Measurements from ENCODE around the gene MPG.

Gene MPG

DNA sequence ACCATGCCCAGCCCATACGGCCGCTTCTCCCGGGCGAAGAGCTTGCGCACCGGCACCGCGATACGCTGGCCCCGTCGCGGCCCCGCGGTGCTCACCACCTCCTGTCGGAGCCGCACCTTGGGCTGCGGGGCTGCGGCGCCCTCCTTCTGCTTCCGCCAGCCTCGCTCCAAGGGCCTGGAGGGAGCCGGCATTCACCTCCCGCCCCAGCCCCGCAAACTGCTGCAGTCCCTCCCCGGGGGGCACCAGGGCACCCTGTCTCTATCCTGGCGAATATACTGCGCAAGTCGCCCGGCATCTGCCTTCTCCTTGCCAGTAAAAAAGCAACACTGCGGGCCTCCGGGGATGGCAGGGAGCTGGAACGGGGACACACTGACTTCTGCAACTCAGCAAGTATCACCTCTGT, 16.1 kb upstream of the MPG start:
- Histone ChIP-seq H3K9me3 (ENCODE audit: control insufficient read depth, insufficient read depth, low read length) (no peaks in the 10 kb centered on the region), H3K9me2 (replicated peaks; ENCODE audit: control insufficient read depth, low read length) (no peaks in the 10 kb centered on the region), H3K27me3 (ENCODE audit: control insufficient read depth, low read length) (peaks cover 3% of the 10 kb centered on the region; the same call in 1 of the 2 replicates), H3K4me2 (ENCODE audit: low read length) (no peak overlapping the region), H4K20me1 (ENCODE audit: control insufficient read depth, insufficient read depth, low read depth, low read length) (no peaks in the 10 kb centered on the region), H3K4me1 (ENCODE audit: control insufficient read depth, low read length) (no peaks in the 10 kb centered on the region), H3K4me3 (ENCODE audit: low read length) (no peak overlapping the region), H3F3A (ENCODE audit: control insufficient read depth, insufficient read depth) (no peaks in the 10 kb centered on the region), H3K27ac (ENCODE audit: low read depth, low read length) (no peak overlapping the region), H3K36me3 (ENCODE audit: control insufficient read depth, low read length) (peaks cover 24% of the 10 kb centered on the region), H3K79me2 (ENCODE audit: control insufficient read depth, low read length) (no peaks in the 10 kb centered on the region)
- no peak for TF ChIP-seq EZH2phosphoT487 (IDR thresholded peaks at IDR 0.05; ENCODE audit: borderline replicate concordance, low read length)
- TF ChIP-seq, protein P1, sequence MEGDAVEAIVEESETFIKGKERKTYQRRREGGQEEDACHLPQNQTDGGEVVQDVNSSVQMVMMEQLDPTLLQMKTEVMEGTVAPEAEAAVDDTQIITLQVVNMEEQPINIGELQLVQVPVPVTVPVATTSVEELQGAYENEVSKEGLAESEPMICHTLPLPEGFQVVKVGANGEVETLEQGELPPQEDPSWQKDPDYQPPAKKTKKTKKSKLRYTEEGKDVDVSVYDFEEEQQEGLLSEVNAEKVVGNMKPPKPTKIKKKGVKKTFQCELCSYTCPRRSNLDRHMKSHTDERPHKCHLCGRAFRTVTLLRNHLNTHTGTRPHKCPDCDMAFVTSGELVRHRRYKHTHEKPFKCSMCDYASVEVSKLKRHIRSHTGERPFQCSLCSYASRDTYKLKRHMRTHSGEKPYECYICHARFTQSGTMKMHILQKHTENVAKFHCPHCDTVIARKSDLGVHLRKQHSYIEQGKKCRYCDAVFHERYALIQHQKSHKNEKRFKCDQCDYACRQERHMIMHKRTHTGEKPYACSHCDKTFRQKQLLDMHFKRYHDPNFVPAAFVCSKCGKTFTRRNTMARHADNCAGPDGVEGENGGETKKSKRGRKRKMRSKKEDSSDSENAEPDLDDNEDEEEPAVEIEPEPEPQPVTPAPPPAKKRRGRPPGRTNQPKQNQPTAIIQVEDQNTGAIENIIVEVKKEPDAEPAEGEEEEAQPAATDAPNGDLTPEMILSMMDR (IDR thresholded peaks at IDR 0.05; ENCODE audit: low read depth, low read length, poor library complexity, severe bottlenecking), result no peak

DNA sequence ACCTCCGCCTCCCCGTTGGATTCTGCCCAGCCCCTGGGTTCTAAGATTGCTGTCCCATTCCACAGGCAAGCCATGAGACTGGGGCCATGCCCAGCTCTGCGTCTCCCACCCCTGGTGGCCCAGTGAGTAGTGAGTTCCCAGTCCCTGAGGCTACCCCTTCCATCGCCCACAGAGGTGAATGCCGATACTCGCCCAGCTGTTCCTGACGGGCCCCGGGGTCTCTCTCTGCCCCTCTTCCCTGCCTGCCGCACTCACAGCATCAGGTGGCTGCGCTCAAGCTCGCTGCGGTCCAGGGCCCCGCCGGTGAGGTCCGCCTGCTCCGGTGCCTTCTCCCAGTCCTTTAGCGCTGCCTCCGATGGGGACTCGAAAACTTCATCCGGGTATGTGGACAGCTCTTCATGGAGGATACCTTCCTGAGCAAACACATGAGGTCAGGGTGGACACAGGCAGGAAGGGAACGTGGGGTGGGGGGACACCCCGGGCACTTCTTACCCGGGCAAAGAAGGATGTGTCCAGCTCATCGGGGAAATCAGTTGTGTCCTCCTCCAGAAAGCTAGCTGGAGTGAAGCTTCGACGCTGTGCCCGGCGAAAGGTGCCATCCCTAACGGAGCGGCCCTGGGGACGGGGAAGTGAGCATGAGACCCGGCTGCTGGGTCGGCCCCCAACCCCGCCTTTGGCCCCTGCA, 15.6 kb upstream of the MPG start:
- TF ChIP-seq, protein P1 (IDR thresholded peaks at IDR 0.05; ENCODE audit: low read depth, low read length, poor library complexity, severe bottlenecking), result no peak
- no peak for TF ChIP-seq EZH2phosphoT487 (IDR thresholded peaks at IDR 0.05; ENCODE audit: borderline replicate concordance, low read length)
- H3K36me3 ChIP-seq (ENCODE audit: control insufficient read depth, low read length), result peaks cover 18% of the 10 kb centered on the region
- no peaks in the 10 kb centered on the region for H3K4me1 ChIP-seq (ENCODE audit: control insufficient read depth, low read length)
- H3K9me3 ChIP-seq (ENCODE audit: control insufficient read depth, insufficient read depth, low read length), result no peaks in the 10 kb centered on the region
- H3K4me3 ChIP-seq (ENCODE audit: low read length), result no peak overlapping the region
- no peaks in the 10 kb centered on the region for H3F3A ChIP-seq (ENCODE audit: control insufficient read depth, insufficient read depth)
- no peaks in the 10 kb centered on the region for H3K79me2 ChIP-seq (ENCODE audit: control insufficient read depth, low read length)
- H3K27me3 ChIP-seq (ENCODE audit: control insufficient read depth, low read length), result peaks cover 7% of the 10 kb centered on the region; the same call in 1 of the 2 replicates
- H3K9me2 ChIP-seq (replicated peaks; ENCODE audit: control insufficient read depth, low read length), result no peaks in the 10 kb centered on the region
- no peaks in the 10 kb centered on the region for H4K20me1 ChIP-seq (ENCODE audit: control insufficient read depth, insufficient read depth, low read depth, low read length)
- no peak overlapping the region for H3K4me2 ChIP-seq (ENCODE audit: low read length)
- no peak overlapping the region for H3K27ac ChIP-seq (ENCODE audit: low read depth, low read length)

DNA sequence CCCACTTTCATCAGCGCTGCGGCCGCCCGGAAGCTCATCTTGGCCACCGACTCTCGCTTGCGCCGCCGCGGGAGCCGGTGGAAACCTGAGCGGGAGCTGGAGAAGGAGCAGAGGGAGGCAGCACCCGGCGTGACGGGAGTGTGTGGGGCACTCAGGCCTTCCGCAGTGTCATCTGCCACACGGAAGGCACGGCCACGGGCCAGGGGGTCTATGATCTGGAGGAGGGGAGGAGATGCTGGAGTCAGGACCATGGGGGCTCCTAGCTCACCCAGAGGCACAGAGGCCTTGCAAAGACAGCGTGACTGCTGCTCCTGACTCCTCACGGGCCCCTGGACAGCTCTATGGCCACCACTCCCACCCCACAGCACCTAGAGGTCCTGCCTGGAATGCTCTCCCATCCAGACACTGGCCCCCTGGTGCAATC, 15.0 kb upstream of the MPG start:
- H3K4me3 ChIP-seq (ENCODE audit: low read length), result no peak overlapping the region
- TF ChIP-seq EZH2phosphoT487 (IDR thresholded peaks at IDR 0.05; ENCODE audit: borderline replicate concordance, low read length), result no peak
- TF ChIP-seq, protein P1 (IDR thresholded peaks at IDR 0.05; ENCODE audit: low read depth, low read length, poor library complexity, severe bottlenecking), result no peak
- no peak overlapping the region for H3K4me2 ChIP-seq (ENCODE audit: low read length)
- peaks cover 10% of the 10 kb centered on the region; the same call in 1 of the 2 replicates for H3K27me3 ChIP-seq (ENCODE audit: control insufficient read depth, low read length)
- no peak overlapping the region for H3K27ac ChIP-seq (ENCODE audit: low read depth, low read length)
- peaks cover 13% of the 10 kb centered on the region for H3K36me3 ChIP-seq (ENCODE audit: control insufficient read depth, low read length)
- no peaks in the 10 kb centered on the region for H3K9me2 ChIP-seq (replicated peaks; ENCODE audit: control insufficient read depth, low read length)
- H3K4me1 ChIP-seq (ENCODE audit: control insufficient read depth, low read length), result no peaks in the 10 kb centered on the region
- H3F3A ChIP-seq (ENCODE audit: control insufficient read depth, insufficient read depth), result no peaks in the 10 kb centered on the region
- no peaks in the 10 kb centered on the region for H3K79me2 ChIP-seq (ENCODE audit: control insufficient read depth, low read length)
- no peaks in the 10 kb centered on the region for H4K20me1 ChIP-seq (ENCODE audit: control insufficient read depth, insufficient read depth, low read depth, low read length)
- no peaks in the 10 kb centered on the region for H3K9me3 ChIP-seq (ENCODE audit: control insufficient read depth, insufficient read depth, low read length)

All from DOHH2 (cell line).